Testis (tissue), 5 donors: Measurements from ENCODE around the gene WBP1L. TPM values are rescaled to one million over a fixed set of nuclear protein-coding genes. Genes with fewer than 3 reads are reported as not detected.
"Not testable (repeated sequence)": the region's sequence is repeated elsewhere in the genome, so short reads cannot be mapped to it uniquely, and the experiment has no call there.

Source experiments
- DNase-seq: peaks from one replicate; pipeline ENCODE4 v3.0.0-alpha.2; 2019
- H3K27ac ChIP-seq, 2 donors: fragments of 200-600 bp; sonication (generic); one replicate each; pipeline ENCODE4 v1.5.1; 2019
- H3K27me3 ChIP-seq: fragments of 200-600 bp; sonication (generic); one replicate; pipeline ENCODE4 v1.5.1; 2019
- H3K36me3 ChIP-seq: fragments of 200-600 bp; sonication (generic); one replicate; pipeline ENCODE4 v1.5.1; 2017; ENCODE audit warnings: low read depth; ENCODE audit errors: missing control alignments
- H3K4me1 ChIP-seq: fragments of 200-600 bp; sonication (generic); one replicate; pipeline ENCODE4 v1.5.1; 2019
- H3K4me3 ChIP-seq, 2 donors: fragments of 200-600 bp; sonication (generic); one replicate each; pipeline ENCODE4 v1.5.1; 2017 to 2019
- H3K9me3 ChIP-seq: fragments of 200-600 bp; sonication (generic); one replicate; pipeline ENCODE4 v1.5.1; 2017
- POLR2A ChIP-seq: fragments of 450-650 bp; IDR thresholded peaks from one replicate; pipeline ENCODE4 v1.6.1; 2017; ENCODE audit warnings: antibody characterized with exemption, mild to moderate bottlenecking, moderate library complexity
- WGBS, 2 donors: methylation state at CpG; one replicate each; pipeline ENCODE4 v1.1.5; 2018; 5-methylcytosine and 5-hydroxymethylcytosine counted together
- intact Hi-C: fragments of 100-400 bp; cut with DNase I; formaldehyde crosslinking; loops from one replicate; pipeline ENCODE4 v1.15.1; 2023; ENCODE audit warnings: low total_unique reads
- long read RNA-seq, 2 donors: transcript quantifications; one replicate each; lab custom pipeline, GENCODE V29; 2026
- polyA plus RNA-seq: library from polyadenylated mRNA; stranded (reverse); fragments of 350-450 nt; fragmentation: Illumina TruSeq; extraction: RNeasy Lipid Tissue Mini Kit (QIAGEN cat#74804); gene quantifications from one replicate; pipeline ENCODE4 v1.2.3, GENCODE V29; 2014; ENCODE audit warnings: low read depth, low replicate concordance; ENCODE audit not compliant: insufficient read depth
- total RNA-seq, 2 donors: library from RNA; depleted of rRNA; stranded (reverse); fragments of >200 nt; gene quantifications; one replicate each; pipeline ENCODE4 v1.2.3, GENCODE V29; 2016
- TF ChIP-seq, protein P1 (sequence below), 3 experiments: fragments of 450-650 bp in 2 of 3; fragments of 200-600 bp in 1 of 3; sonication (generic) in 1 of 3; IDR thresholded peaks; one replicate each; pipeline ENCODE4 v1.5.1; 2016 to 2019; ENCODE audit warnings: antibody characterized with exemption in 3 of 3, mild to moderate bottlenecking in 2 of 3, moderate library complexity in 1 of 3

The WBP1L gene
- total RNA-seq (100 to 1,000 TPM; 113 to 165 TPM), polyA plus RNA-seq (72.4 TPM)
- long read RNA-seq, donor 1, full-length matches to known transcripts = 21 of 4,787 reads
- long read RNA-seq, donor 1, partial matches to known transcripts = 4,526 of 4,787 reads
- long read RNA-seq, donor 1, other reads (novel, unspliced or antisense) = 240 of 4,787 reads
- long read RNA-seq, donor 2, transcript WBP1L-203 (4 exons, 1,428 nt) = major isoform, 5 of 5,518 reads
- long read RNA-seq, donor 2, partial matches to known transcripts = 5,348 of 5,518 reads
- long read RNA-seq, donor 2, other reads (novel, unspliced or antisense) = 165 of 5,518 reads

DNA sequence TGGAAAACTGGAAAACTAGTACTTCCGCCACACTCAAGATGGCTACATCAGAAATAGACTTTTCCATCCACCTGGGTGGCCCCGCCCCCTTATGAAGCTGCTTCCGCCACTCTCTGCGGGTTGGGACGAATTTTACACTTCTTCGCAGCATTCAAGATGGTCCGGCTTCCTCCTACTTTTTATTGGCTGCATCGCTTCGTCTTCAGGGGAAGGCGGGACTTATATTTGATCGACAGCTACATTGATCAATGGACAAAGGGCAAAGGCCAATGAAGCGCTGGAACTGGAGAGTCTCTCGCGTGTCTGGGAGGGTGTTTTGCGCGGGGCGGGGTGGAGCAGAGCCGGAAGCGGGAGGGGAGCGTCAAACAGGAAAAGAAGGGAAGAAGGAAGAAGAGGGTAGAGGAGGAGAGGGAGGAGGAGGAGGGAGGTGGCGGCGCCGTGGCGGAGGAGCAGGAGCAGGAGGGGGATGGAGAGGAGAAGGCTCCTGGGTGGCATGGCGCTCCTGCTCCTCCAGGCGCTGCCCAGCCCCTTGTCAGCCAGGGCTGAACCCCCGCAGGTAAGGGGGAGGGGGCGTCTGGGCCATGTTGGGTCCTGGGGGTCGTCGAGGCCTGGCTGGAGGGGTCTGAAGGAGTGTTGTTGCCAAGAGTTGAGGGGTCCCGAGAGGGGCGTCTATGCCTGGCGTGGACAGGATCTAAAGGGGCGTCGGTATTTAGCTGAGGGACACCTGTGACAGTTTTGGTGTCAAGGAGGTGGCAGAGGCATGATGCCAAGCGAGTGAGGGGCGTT lies at the start of gene WBP1L:
Gene WBP1L (plus strand): TSS at position 361 of the 786 bp plus-strand sequence. CDS start 106 bp downstream, at position 467.
- H3K27me3 ChIP-seq = no peaks in the 10 kb centered on the region
- no peaks in the 10 kb centered on the region for H3K9me3 ChIP-seq
- TF ChIP-seq POLR2A = peak; percentile 56
- TF ChIP-seq, protein P1, sequence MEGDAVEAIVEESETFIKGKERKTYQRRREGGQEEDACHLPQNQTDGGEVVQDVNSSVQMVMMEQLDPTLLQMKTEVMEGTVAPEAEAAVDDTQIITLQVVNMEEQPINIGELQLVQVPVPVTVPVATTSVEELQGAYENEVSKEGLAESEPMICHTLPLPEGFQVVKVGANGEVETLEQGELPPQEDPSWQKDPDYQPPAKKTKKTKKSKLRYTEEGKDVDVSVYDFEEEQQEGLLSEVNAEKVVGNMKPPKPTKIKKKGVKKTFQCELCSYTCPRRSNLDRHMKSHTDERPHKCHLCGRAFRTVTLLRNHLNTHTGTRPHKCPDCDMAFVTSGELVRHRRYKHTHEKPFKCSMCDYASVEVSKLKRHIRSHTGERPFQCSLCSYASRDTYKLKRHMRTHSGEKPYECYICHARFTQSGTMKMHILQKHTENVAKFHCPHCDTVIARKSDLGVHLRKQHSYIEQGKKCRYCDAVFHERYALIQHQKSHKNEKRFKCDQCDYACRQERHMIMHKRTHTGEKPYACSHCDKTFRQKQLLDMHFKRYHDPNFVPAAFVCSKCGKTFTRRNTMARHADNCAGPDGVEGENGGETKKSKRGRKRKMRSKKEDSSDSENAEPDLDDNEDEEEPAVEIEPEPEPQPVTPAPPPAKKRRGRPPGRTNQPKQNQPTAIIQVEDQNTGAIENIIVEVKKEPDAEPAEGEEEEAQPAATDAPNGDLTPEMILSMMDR (IDR thresholded peaks at IDR 0.05) = no peak
- peak within 1 kb of the TSS; percentile 95 to 97 for H3K4me3 ChIP-seq
- H3K36me3 ChIP-seq = no peaks in the 10 kb centered on the region
- WGBS, 2 donors = 1% methylated on average over 37 of the region's 37 CpGs
- peak within 1 kb of the TSS; percentile 89 to 95 for H3K27ac ChIP-seq
- intact Hi-C loops = no loop called here
- H3K4me1 ChIP-seq = peaks cover 12% of the 10 kb centered on the region
- DNase-seq = peak; percentile 99

DNA sequence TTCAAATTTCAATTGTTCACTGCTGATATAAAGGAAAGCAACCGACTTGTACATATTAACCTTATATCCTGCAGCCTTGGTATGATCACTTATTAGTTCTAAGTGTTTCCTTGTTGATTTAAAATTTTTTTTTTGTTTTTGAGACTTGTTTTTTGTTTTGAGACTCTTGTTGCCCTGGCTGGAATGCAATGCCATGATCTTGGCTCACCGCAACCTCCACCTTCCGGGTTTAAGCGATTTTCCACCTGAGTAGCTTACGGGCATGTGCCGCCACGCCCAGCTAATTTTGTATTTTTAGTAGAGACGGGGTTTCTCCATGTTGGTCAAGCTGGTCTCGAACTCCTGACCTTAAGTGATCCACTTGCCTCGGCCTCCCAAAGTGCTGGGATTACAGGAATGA lies 48.3 kb upstream of the WBP1L start:
- H3K4me1 ChIP-seq, H3K27ac ChIP-seq, H3K4me3 ChIP-seq, H3K27me3 ChIP-seq, DNase-seq, H3K9me3 ChIP-seq, intact Hi-C loops, H3K36me3 ChIP-seq: not testable (repeated sequence)
- 97 to 99% methylated on average over 10 of the region's 10 CpGs for WGBS, 2 donors

DNA sequence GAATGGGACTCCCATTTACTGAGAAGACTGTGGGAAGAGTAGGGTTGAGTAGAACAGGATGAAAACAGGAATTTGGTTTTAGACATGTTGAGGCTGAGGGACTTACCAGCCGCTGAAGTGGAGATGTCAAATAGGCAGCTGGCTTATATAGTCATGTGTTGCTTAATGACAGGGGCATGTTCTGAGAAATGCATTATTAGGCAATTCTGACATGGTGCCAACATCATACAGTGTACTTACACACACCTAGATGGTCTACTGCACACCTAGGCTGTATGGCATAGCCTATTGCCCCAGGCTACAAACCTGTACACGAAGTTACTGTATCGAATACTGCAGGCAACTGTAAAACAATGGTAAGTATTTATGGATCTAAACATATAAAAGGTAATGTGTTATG lies 47.0 kb upstream of the WBP1L start:
- WGBS, 2 donors = 92 to 94% methylated on average over 3 of the region's 3 CpGs
- Histone ChIP-seq H3K9me3 (no peaks in the 10 kb centered on the region), H3K27ac (peak overlapping the region in 1 of 2 donors; percentile 64), H3K27me3 (no peaks in the 10 kb centered on the region), H3K4me1 (no peaks in the 10 kb centered on the region), H3K36me3 (no peaks in the 10 kb centered on the region), H3K4me3 (no peak overlapping the region)
- TF ChIP-seq, protein P1 (IDR thresholded peaks at IDR 0.05) = no peak
- no peak for TF ChIP-seq POLR2A
- DNase-seq = no peak
- intact Hi-C loops = no loop called here

DNA sequence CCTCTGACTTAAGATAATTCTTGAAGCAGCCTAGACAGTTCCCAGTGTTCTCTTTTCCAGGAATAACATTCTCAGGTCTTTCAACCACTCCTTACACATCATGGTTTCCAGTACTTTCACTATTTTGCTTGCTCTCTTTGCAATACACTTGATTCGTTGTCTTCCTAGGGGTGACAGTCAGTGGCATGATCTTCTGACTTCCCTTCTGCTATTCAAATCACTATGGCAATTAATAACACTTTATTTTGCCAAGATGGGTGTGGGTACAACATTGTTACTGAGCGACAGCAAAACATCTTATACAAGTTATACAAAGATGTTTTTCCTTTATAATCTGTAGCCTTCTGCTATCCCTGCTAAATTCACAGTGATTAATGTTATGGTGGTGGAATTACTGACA lies 44.9 kb upstream of the WBP1L start:
- Histone ChIP-seq H3K27me3 (no peaks in the 10 kb centered on the region), H3K4me3 (no peak overlapping the region), H3K4me1 (no peaks in the 10 kb centered on the region), H3K9me3 (no peaks in the 10 kb centered on the region), H3K36me3 (no peaks in the 10 kb centered on the region), H3K27ac (no peak overlapping the region)
- DNase-seq = no peak
- TF ChIP-seq, protein P1 (IDR thresholded peaks at IDR 0.05) = no peak
- no peak for TF ChIP-seq POLR2A
- intact Hi-C loops = no loop called here
- 70 to 78% methylated on average over 2 of the region's 2 CpGs for WGBS, 2 donors

DNA sequence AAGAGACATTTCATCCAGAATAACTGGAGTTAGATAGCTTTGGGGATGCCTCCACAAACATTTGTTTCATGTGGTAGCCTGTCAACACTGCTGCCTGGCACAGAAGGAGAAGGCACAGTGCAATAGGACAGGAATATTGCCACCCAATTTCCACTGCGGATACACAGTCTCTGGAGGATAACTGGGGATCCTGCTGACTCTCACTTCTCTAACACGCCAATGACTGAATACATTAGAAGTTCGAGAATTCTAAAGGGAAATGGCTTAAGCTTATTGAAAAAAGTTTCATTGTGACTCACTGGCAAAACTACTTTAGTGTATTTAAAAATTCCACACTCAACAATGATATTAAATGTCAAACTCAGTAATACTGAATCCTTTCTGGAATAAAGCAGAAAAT lies 42.5 kb upstream of the WBP1L start:
- H3K4me3 ChIP-seq = no peak overlapping the region
- no peaks in the 10 kb centered on the region for H3K9me3 ChIP-seq
- no peak for TF ChIP-seq POLR2A
- TF ChIP-seq, protein P1 (IDR thresholded peaks at IDR 0.05) = no peak
- no peaks in the 10 kb centered on the region for H3K4me1 ChIP-seq
- H3K27me3 ChIP-seq = no peaks in the 10 kb centered on the region
- H3K36me3 ChIP-seq = no peaks in the 10 kb centered on the region
- 80 to 83% methylated on average over 3 of the region's 3 CpGs for WGBS, 2 donors
- intact Hi-C loops = no loop called here
- no peak overlapping the region for H3K27ac ChIP-seq
- DNase-seq = peak; percentile 4
